Muscle of leg (tissue), 16 donors: ENCODE measurements around the gene SNX13. TPM values are rescaled to one million over a fixed set of nuclear protein-coding genes. Genes with fewer than 3 reads are reported as not detected.

Experiments
- DNase-seq: peaks from one replicate; pipeline ENCODE4 v3.0.0; 2013
- H3K27ac ChIP-seq: one replicate; pipeline ENCODE4 v1.5.1; 2013; ENCODE audit warnings: mild to moderate bottlenecking, low read length, control low read depth
- H3K27me3 ChIP-seq: one replicate; pipeline ENCODE4 v1.6.1; 2013; ENCODE audit warnings: low read length; ENCODE audit not compliant: control insufficient read depth, insufficient read depth
- H3K36me3 ChIP-seq: one replicate; pipeline ENCODE4 v1.6.1; 2013; ENCODE audit warnings: low read length; ENCODE audit not compliant: control insufficient read depth, insufficient read depth
- H3K4me1 ChIP-seq: one replicate; pipeline ENCODE4 v1.6.1; 2013; ENCODE audit warnings: low read length; ENCODE audit not compliant: control insufficient read depth, insufficient read depth
- H3K4me3 ChIP-seq: one replicate; pipeline ENCODE4 v1.5.1; 2013; ENCODE audit warnings: low read length, control low read depth
- H3K9me3 ChIP-seq: replicated peaks from 2 replicates; pipeline ENCODE4 v1.6.1; 2013; ENCODE audit warnings: low read depth, low read length; ENCODE audit not compliant: control insufficient read depth
- WGBS: methylation state at CpG from one replicate; pipeline ENCODE4 v1.1.5; 2013; ENCODE audit warnings: missing lambda C conversion rate; ENCODE audit not compliant: insufficient coverage; 5-methylcytosine and 5-hydroxymethylcytosine counted together
- long read RNA-seq, 11 donors: transcript quantifications; one replicate each; lab custom pipeline, GENCODE V29; 2026
- polyA plus RNA-seq, 8 donors: library from polyadenylated mRNA; unstranded; fragments of 120-200 nt; gene quantifications; one replicate each; pipeline versions ENCODE4 v1.2.1 to v1.2.3, GENCODE V29; 2013; ENCODE audit warnings: inconsistent platforms in 1 of 8, low replicate concordance in 1 of 8; ENCODE audit not compliant: insufficient read length in 8 of 8, insufficient read depth in 1 of 8
- total RNA-seq: library from RNA; stranded (reverse); fragments of 120-200 nt; gene quantifications from one replicate; pipeline ENCODE4 v1.2.4, GENCODE V29; 2013

SNX13 gene
- total RNA-seq (43.4 TPM), polyA plus RNA-seq (10 to 100 TPM; 15.4 to 24.6 (median 20.9) TPM)
- long read RNA-seq, donor 1, full-length matches to known transcripts: 2 of 2 reads
- long read RNA-seq, donor 1, partial matches to known transcripts: 0 of 2 reads
- long read RNA-seq, donor 1, other reads (novel, unspliced or antisense): 0 of 2 reads
- long read RNA-seq, donor 2: 0 reads
- long read RNA-seq, donor 3: 0 reads
- long read RNA-seq, donor 4, full-length matches to known transcripts: 3 of 3 reads
- long read RNA-seq, donor 4, partial matches to known transcripts: 0 of 3 reads
- long read RNA-seq, donor 4, other reads (novel, unspliced or antisense): 0 of 3 reads
- long read RNA-seq, donor 5, full-length matches to known transcripts: 9 of 17 reads
- long read RNA-seq, donor 5, partial matches to known transcripts: 8 of 17 reads
- long read RNA-seq, donor 5, other reads (novel, unspliced or antisense): 0 of 17 reads
- long read RNA-seq, donor 6, full-length matches to known transcripts: 3 of 9 reads
- long read RNA-seq, donor 6, partial matches to known transcripts: 6 of 9 reads
- long read RNA-seq, donor 6, other reads (novel, unspliced or antisense): 0 of 9 reads
- long read RNA-seq, donor 7, full-length matches to known transcripts: 3 of 3 reads
- long read RNA-seq, donor 7, partial matches to known transcripts: 0 of 3 reads
- long read RNA-seq, donor 7, other reads (novel, unspliced or antisense): 0 of 3 reads
- long read RNA-seq, donor 8, full-length matches to known transcripts: 3 of 3 reads
- long read RNA-seq, donor 8, partial matches to known transcripts: 0 of 3 reads
- long read RNA-seq, donor 8, other reads (novel, unspliced or antisense): 0 of 3 reads
- long read RNA-seq, donor 9, full-length matches to known transcripts: 1 of 1 reads
- long read RNA-seq, donor 9, partial matches to known transcripts: 0 of 1 reads
- long read RNA-seq, donor 9, other reads (novel, unspliced or antisense): 0 of 1 reads
- long read RNA-seq, donor 10, full-length matches to known transcripts: 4 of 4 reads
- long read RNA-seq, donor 10, partial matches to known transcripts: 0 of 4 reads
- long read RNA-seq, donor 10, other reads (novel, unspliced or antisense): 0 of 4 reads
- long read RNA-seq, donor 11, full-length matches to known transcripts: 1 of 6 reads
- long read RNA-seq, donor 11, partial matches to known transcripts: 5 of 6 reads
- long read RNA-seq, donor 11, other reads (novel, unspliced or antisense): 0 of 6 reads

GRCh38 chr7:17940302-17940883 is at the start of gene SNX13:
Gene SNX13, minus strand, starts transcription at chr7:17940494. Its CDS starts 199 bp downstream, at chr7:17940295.
- Histone ChIP-seq H3K4me3 (peak within 1 kb of the TSS; percentile 66), H3K27me3 (no peaks in the 10 kb centered on the region), H3K27ac (peak within 1 kb of the TSS; percentile 90), H3K36me3 (no peaks in the 10 kb centered on the region), H3K4me1 (peaks cover 6% of the 10 kb centered on the region), H3K9me3 (no peaks in the 10 kb centered on the region)
- under 1% methylated on average over 64 of the region's 66 CpGs for WGBS
- DNase-seq: peak; percentile 97

- Histone ChIP-seq H3K36me3 (no peaks in the 10 kb centered on the region), H3K4me1 (no peaks in the 10 kb centered on the region), H3K27ac (no peak overlapping the region), H3K4me3 (no peak overlapping the region), H3K27me3 (no peaks in the 10 kb centered on the region), H3K9me3 (no peaks in the 10 kb centered on the region)
- peak; percentile 15 for DNase-seq
- WGBS: 97% methylated on average over 4 of the region's 5 CpGs
These were observed 49.3 kb upstream of the SNX13 start for GRCh38 chr7:17989546-17989945.

- Histone ChIP-seq H3K4me1 (no peaks in the 10 kb centered on the region), H3K27ac (no peak overlapping the region), H3K27me3 (no peaks in the 10 kb centered on the region), H3K36me3 (no peaks in the 10 kb centered on the region), H3K9me3 (no peaks in the 10 kb centered on the region), H3K4me3 (no peak overlapping the region)
- WGBS: 83% methylated on average over 4 of the region's 6 CpGs
- DNase-seq: no peak
These were observed 48.6 kb upstream of the SNX13 start for GRCh38 chr7:17988858-17989257.

- 87% methylated on average over 3 of the region's 6 CpGs for WGBS
- Histone ChIP-seq H3K4me3 (no peak overlapping the region), H3K4me1 (no peaks in the 10 kb centered on the region), H3K27ac (no peak overlapping the region), H3K36me3 (no peaks in the 10 kb centered on the region), H3K9me3 (no peaks in the 10 kb centered on the region), H3K27me3 (no peaks in the 10 kb centered on the region)
- DNase-seq: no peak
These were observed 47.8 kb upstream of the SNX13 start for GRCh38 chr7:17988141-17988540.

GRCh38 chr7:17986851-17987250 is 46.6 kb upstream of the SNX13 start:
- Histone ChIP-seq H3K27ac (no peak overlapping the region), H3K4me1 (no peaks in the 10 kb centered on the region), H3K4me3 (no peak overlapping the region), H3K9me3 (no peaks in the 10 kb centered on the region), H3K36me3 (no peaks in the 10 kb centered on the region), H3K27me3 (no peaks in the 10 kb centered on the region)
- peak; percentile 33 for DNase-seq
- 40% methylated on average over 1 of the region's 1 CpG for WGBS

- no peak for DNase-seq
- no peaks in the 10 kb centered on the region for H3K27me3 ChIP-seq
- H3K4me1 ChIP-seq: no peaks in the 10 kb centered on the region
- H3K36me3 ChIP-seq: no peaks in the 10 kb centered on the region
- H3K4me3 ChIP-seq: no peak overlapping the region
- H3K9me3 ChIP-seq: no peaks in the 10 kb centered on the region
- 83% methylated on average over 1 of the region's 6 CpGs for WGBS
- no peak overlapping the region for H3K27ac ChIP-seq
These were observed 45.4 kb upstream of the SNX13 start for GRCh38 chr7:17985473-17986239.

- DNase-seq: no peak
- H3K27ac ChIP-seq: no peak overlapping the region
- no peaks in the 10 kb centered on the region for H3K4me1 ChIP-seq
- no peaks in the 10 kb centered on the region for H3K36me3 ChIP-seq
- H3K27me3 ChIP-seq: no peaks in the 10 kb centered on the region
- WGBS: no CpG with 5 or more reads among the region's 1 CpG
- no peaks in the 10 kb centered on the region for H3K9me3 ChIP-seq
- H3K4me3 ChIP-seq: no peak overlapping the region
These were observed 44.0 kb upstream of the SNX13 start for GRCh38 chr7:17984288-17984687.

GRCh38 chr7:17983221-17984062 is 43.1 kb upstream of the SNX13 start:
- no peaks in the 10 kb centered on the region for H3K9me3 ChIP-seq
- WGBS: 10% methylated on average over 1 of the region's 3 CpGs
- DNase-seq: peak; percentile 34
- H3K4me1 ChIP-seq: no peaks in the 10 kb centered on the region
- no peak overlapping the region for H3K27ac ChIP-seq
- H3K27me3 ChIP-seq: no peaks in the 10 kb centered on the region
- no peaks in the 10 kb centered on the region for H3K36me3 ChIP-seq
- no peak overlapping the region for H3K4me3 ChIP-seq
